GM10847 (cell line): Measurements from ENCODE around the gene TXNRD1.

Experiments used
- POLR2A ChIP-seq: IDR thresholded peaks from 2 replicates; pipeline ENCODE4 v1.6.1; 2011; ENCODE audit not compliant: insufficient read length; ENCODE audit errors: extremely low read depth

Gene TXNRD1

GRCh38 chr12:104250366-104251125, 35.0 kb downstream of the TXNRD1 start:
- no peak for TF ChIP-seq POLR2A

GRCh38 chr12:104257913-104258472, 42.4 kb downstream of the TXNRD1 start:
- TF ChIP-seq POLR2A, result no peak

GRCh38 chr12:104258476-104259067, 43.0 kb downstream of the TXNRD1 start:
- TF ChIP-seq POLR2A, result no peak

- no peak for TF ChIP-seq POLR2A
These were observed 47.4 kb downstream of the TXNRD1 start for GRCh38 chr12:104263026-104263425.

- TF ChIP-seq POLR2A, result no peak
These were observed 48.2 kb downstream of the TXNRD1 start for GRCh38 chr12:104263580-104264358.

- no peak for TF ChIP-seq POLR2A
These were observed 57.4 kb downstream of the TXNRD1 start for GRCh38 chr12:104272938-104273337.

GRCh38 chr12:104273503-104273902, 57.9 kb downstream of the TXNRD1 start:
- no peak for TF ChIP-seq POLR2A

- no peak for TF ChIP-seq POLR2A
These were observed 59.2 kb downstream of the TXNRD1 start for GRCh38 chr12:104274811-104275210.

- TF ChIP-seq POLR2A, result no peak
These were observed 60.1 kb downstream of the TXNRD1 start for GRCh38 chr12:104275689-104276088.

- TF ChIP-seq POLR2A, result no peak
These were observed 60.9 kb downstream of the TXNRD1 start for GRCh38 chr12:104276273-104277131.

GRCh38 chr12:104279164-104279563, 63.6 kb downstream of the TXNRD1 start:
- no peak for TF ChIP-seq POLR2A

GRCh38 chr12:104280111-104280510, 64.5 kb downstream of the TXNRD1 start:
- TF ChIP-seq POLR2A, result no peak

GRCh38 chr12:104280717-104281458, 65.3 kb downstream of the TXNRD1 start:
- TF ChIP-seq POLR2A, result no peak

- no peak for TF ChIP-seq POLR2A
These were observed 66.1 kb downstream of the TXNRD1 start for GRCh38 chr12:104281636-104282035.
